GM21723 (cell line): Measurements from ENCODE around the gene HMCES.
"Not testable (repeated sequence)": the region's sequence is repeated elsewhere in the genome, so short reads cannot be mapped to it uniquely, and the experiment has no call there.

ENCODE experiments used
- ATAC-seq: cut with Tn5 transposase; IDR thresholded peaks from one replicate; pipeline ENCODE4 v1.9.1; 2021; ENCODE audit warnings: mild to moderate bottlenecking, moderate library complexity; ENCODE audit not compliant: unreplicated experiment

HMCES gene

GRCh38 chr3:129343643-129344360 lies 65.1 kb downstream of the HMCES start:
- no peak for ATAC-seq

- no peak for ATAC-seq
Measured at GRCh38 chr3:129344540-129345220, 66.0 kb downstream of the HMCES start.

GRCh38 chr3:129345281-129345680 lies 66.6 kb downstream of the HMCES start:
- no peak for ATAC-seq

- ATAC-seq: no peak
Measured at GRCh38 chr3:129345971-129346370, 67.3 kb downstream of the HMCES start.

- ATAC-seq: no peak
Measured at GRCh38 chr3:129346695-129347457, 68.2 kb downstream of the HMCES start.

- ATAC-seq: no peak
Measured at GRCh38 chr3:129347458-129347845, 68.8 kb downstream of the HMCES start.

GRCh38 chr3:129348734-129349133 lies 70.1 kb downstream of the HMCES start:
- no peak for ATAC-seq

- not testable (repeated sequence) for ATAC-seq
Measured at GRCh38 chr3:129349169-129349568, 70.5 kb downstream of the HMCES start.

- ATAC-seq: no peak
Measured at GRCh38 chr3:129349791-129350190, 71.1 kb downstream of the HMCES start.

- no peak for ATAC-seq
Measured at GRCh38 chr3:129352045-129352444, 73.4 kb downstream of the HMCES start.

- ATAC-seq: no peak
Measured at GRCh38 chr3:129352650-129353588, 74.2 kb downstream of the HMCES start.

- no peak for ATAC-seq
Measured at GRCh38 chr3:129353589-129353941, 74.9 kb downstream of the HMCES start.
